PC-9 (cell line): Measurements from ENCODE around the gene ARHGAP30.

Experiments
- CTCF ChIP-seq: fragments of 200-600 bp; sonication (generic); conservative IDR thresholded peaks from 2 replicates; pipeline ENCODE4 v1.6.1; 2017; ENCODE audit warnings: mixed run types, antibody characterized with exemption, mild to moderate bottlenecking, moderate library complexity
- EZH2 ChIP-seq: fragments of 200-600 bp; sonication (generic); IDR thresholded peaks from 2 replicates; pipeline ENCODE4 v1.8.0; 2017; ENCODE audit warnings: antibody characterized with exemption, low read depth

GRCh38 chr1:161096530-161096929 lies 26.8 kb upstream of the ARHGAP30 start:
- no peak for TF ChIP-seq CTCF
- no peak for TF ChIP-seq EZH2
